Measurements from ENCODE around the gene MTTP. TPM values are rescaled to one million over a fixed set of nuclear protein-coding genes. Genes with fewer than 3 reads are reported as not detected.

The MTTP gene
- under 0.01 and 0.09 TPM in 2 replicates for total RNA-seq

GRCh38 chr4:99574530-99575324 lies at the start of gene MTTP:
MTTP (plus strand) TSS chr4:99574824; CDS start chr4:99574910, 86 bp downstream.

GRCh38 chr4:99563310-99564186 lies 11.1 kb upstream of the MTTP start, which contains the start of gene TRMT10A:
TRMT10A (minus strand) TSS chr4:99564039; CDS start chr4:99559338, 4,701 bp downstream.

GRCh38 chr4:99657798-99658197 lies 83.2 kb downstream of the MTTP start, which contains the start of gene C4orf54:
C4orf54 (minus strand) TSS chr4:99657828; CDS start chr4:99654648, 3,180 bp downstream.

Other genes with a start within 250 kb of the MTTP start
- not detected in 2 replicates for gene ADH1C, start 222.1 kb upstream of the MTTP start, total RNA-seq
- not detected in 2 replicates for gene ADH7, start 139.5 kb upstream of the MTTP start, total RNA-seq
- not detected in 2 replicates for gene C4orf17, start 63.8 kb upstream of the MTTP start, total RNA-seq
- 4.8 and 6.6 TPM in 2 replicates for gene TRMT10A, start 10.8 kb upstream of the MTTP start, total RNA-seq
- gene C4orf54, start 83.0 kb downstream of the MTTP start, total RNA-seq: under 0.01 TPM in 1 of 2 replicates, not detected in the other
- gene DAPP1, start 242.0 kb downstream of the MTTP start, total RNA-seq: not detected in 2 replicates